Measurements from ENCODE around the gene F3.
"Not testable (repeated sequence)": the region's sequence is repeated elsewhere in the genome, so short reads cannot be mapped to it uniquely, and the experiment has no call there.

The F3 gene

GRCh38 chr1:94578856-94579255 is 37.3 kb upstream of the F3 start:
- no peak for TF ChIP-seq CTCF (IDR thresholded peaks at IDR 0.05; ENCODE audit: low read depth, low read length)
- DNase-seq (ENCODE audit: extremely low read depth, low read depth): no peak

GRCh38 chr1:94573917-94574316 is 32.4 kb upstream of the F3 start:
- not testable (repeated sequence) for DNase-seq (ENCODE audit: extremely low read depth, low read depth)

- DNase-seq (ENCODE audit: extremely low read depth, low read depth): no peak
- TF ChIP-seq CTCF (IDR thresholded peaks at IDR 0.05; ENCODE audit: low read depth, low read length): no peak
Observed at GRCh38 chr1:94572780-94573179, 31.2 kb upstream of the F3 start.

GRCh38 chr1:94570965-94571364 is 29.4 kb upstream of the F3 start:
- DNase-seq (ENCODE audit: extremely low read depth, low read depth): not testable (repeated sequence)

GRCh38 chr1:94568806-94569205 is 27.2 kb upstream of the F3 start:
- DNase-seq (ENCODE audit: extremely low read depth, low read depth): not testable (repeated sequence)

- DNase-seq (ENCODE audit: extremely low read depth, low read depth): not testable (repeated sequence)
Observed at GRCh38 chr1:94567975-94568607, 26.5 kb upstream of the F3 start.

GRCh38 chr1:94566436-94566835 is 24.9 kb upstream of the F3 start:
- not testable (repeated sequence) for DNase-seq (ENCODE audit: extremely low read depth, low read depth)

GRCh38 chr1:94565901-94566300 is 24.3 kb upstream of the F3 start:
- no peak for TF ChIP-seq CTCF (IDR thresholded peaks at IDR 0.05; ENCODE audit: low read depth, low read length)
- DNase-seq (ENCODE audit: extremely low read depth, low read depth): no peak

GRCh38 chr1:94562519-94563260 is 21.1 kb upstream of the F3 start:
- no peak for TF ChIP-seq CTCF (IDR thresholded peaks at IDR 0.05; ENCODE audit: low read depth, low read length)
- no peak for DNase-seq (ENCODE audit: extremely low read depth, low read depth)

GRCh38 chr1:94560333-94560732 is 18.8 kb upstream of the F3 start:
- no peak for DNase-seq (ENCODE audit: extremely low read depth, low read depth)
- TF ChIP-seq CTCF (IDR thresholded peaks at IDR 0.05; ENCODE audit: low read depth, low read length): no peak; the same call in 1 of the 2 replicates
